Ascending aorta (tissue), 2 donors: ENCODE measurements around the gene KCNH5. TPM values are rescaled to one million over a fixed set of nuclear protein-coding genes. Genes with fewer than 3 reads are reported as not detected.

Experiments used
- DNase-seq, 2 donors: peaks; one replicate each; pipeline ENCODE4 v3.0.0-alpha.2; 2019; ENCODE audit warnings: low spot score in 2 of 2
- H3K27ac ChIP-seq, 2 donors: fragments of 200-600 bp; sonication (generic); one replicate each; pipeline ENCODE4 v1.5.1; 2016 to 2017; ENCODE audit warnings: mild to moderate bottlenecking in 1 of 2
- H3K27me3 ChIP-seq: fragments of 200-600 bp; sonication (generic); one replicate; pipeline ENCODE4 v1.5.1; 2017
- H3K36me3 ChIP-seq, 2 donors: fragments of 200-600 bp; sonication (generic); one replicate each; pipeline ENCODE4 v1.5.1; 2016
- H3K4me1 ChIP-seq, 2 donors: fragments of 200-600 bp; sonication (generic); one replicate each; pipeline ENCODE4 v1.5.1; 2016 to 2017; ENCODE audit warnings: mild to moderate bottlenecking in 1 of 2
- H3K4me3 ChIP-seq, 2 donors: fragments of 200-600 bp; sonication (generic); one replicate each; pipeline ENCODE4 v1.5.1; 2016 to 2017; ENCODE audit warnings: mild to moderate bottlenecking in 1 of 2
- H3K9me3 ChIP-seq, 2 donors: fragments of 200-600 bp; sonication (generic); one replicate each; pipeline ENCODE4 v1.5.1; 2016
- intact Hi-C: fragments of 100-400 bp; cut with DNase I; formaldehyde crosslinking; loops from one replicate; pipeline ENCODE4 v1.15.1; 2023
- total RNA-seq: library from RNA; depleted of rRNA; stranded (reverse); fragments of >200 nt; gene quantifications from one replicate; pipeline ENCODE4 v1.1.0, GENCODE V29; 2016
- TF ChIP-seq, protein P1 (sequence below), 3 experiments: fragments of 200-600 bp in 2 of 3; fragments of 450-650 bp in 1 of 3; sonication (generic) in 2 of 3; IDR thresholded peaks; one replicate each; pipeline ENCODE4 v1.5.1; 2016 to 2019; ENCODE audit warnings: antibody characterized with exemption in 3 of 3, mild to moderate bottlenecking in 1 of 3, moderate library complexity in 1 of 3

Gene KCNH5
- total RNA-seq, 1 donor from 2014 or later, result not detected

DNA sequence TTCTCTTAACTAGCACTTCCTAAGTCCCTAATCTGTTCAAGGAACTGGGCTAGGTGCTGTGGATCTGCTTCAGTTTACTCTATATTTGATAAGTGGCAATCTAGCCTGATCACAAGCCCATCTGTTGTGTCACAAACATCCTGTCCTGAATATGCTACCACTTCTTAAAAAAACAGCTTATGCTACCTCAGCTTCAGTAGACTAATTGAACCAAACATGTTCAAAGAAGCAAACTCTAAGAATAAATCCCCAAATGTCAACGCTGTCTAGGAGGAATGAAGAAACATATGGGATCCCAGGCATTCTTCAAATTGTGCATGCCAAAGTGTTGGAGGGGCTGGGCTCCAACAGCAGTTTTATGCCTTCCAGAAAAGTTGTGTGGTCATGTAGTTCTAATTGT, 10.4 kb upstream of the KCNH5 start:
- Histone ChIP-seq H3K9me3 (no peaks in the 10 kb centered on the region), H3K27me3 (no peaks in the 10 kb centered on the region), H3K27ac (no peak overlapping the region), H3K4me3 (no peak overlapping the region), H3K4me1 (no peaks in the 10 kb centered on the region), H3K36me3 (no peaks in the 10 kb centered on the region)
- TF ChIP-seq, protein P1, sequence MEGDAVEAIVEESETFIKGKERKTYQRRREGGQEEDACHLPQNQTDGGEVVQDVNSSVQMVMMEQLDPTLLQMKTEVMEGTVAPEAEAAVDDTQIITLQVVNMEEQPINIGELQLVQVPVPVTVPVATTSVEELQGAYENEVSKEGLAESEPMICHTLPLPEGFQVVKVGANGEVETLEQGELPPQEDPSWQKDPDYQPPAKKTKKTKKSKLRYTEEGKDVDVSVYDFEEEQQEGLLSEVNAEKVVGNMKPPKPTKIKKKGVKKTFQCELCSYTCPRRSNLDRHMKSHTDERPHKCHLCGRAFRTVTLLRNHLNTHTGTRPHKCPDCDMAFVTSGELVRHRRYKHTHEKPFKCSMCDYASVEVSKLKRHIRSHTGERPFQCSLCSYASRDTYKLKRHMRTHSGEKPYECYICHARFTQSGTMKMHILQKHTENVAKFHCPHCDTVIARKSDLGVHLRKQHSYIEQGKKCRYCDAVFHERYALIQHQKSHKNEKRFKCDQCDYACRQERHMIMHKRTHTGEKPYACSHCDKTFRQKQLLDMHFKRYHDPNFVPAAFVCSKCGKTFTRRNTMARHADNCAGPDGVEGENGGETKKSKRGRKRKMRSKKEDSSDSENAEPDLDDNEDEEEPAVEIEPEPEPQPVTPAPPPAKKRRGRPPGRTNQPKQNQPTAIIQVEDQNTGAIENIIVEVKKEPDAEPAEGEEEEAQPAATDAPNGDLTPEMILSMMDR (IDR thresholded peaks at IDR 0.05), result no peak
- intact Hi-C loops, result no loop called here
- no peak for DNase-seq

DNA sequence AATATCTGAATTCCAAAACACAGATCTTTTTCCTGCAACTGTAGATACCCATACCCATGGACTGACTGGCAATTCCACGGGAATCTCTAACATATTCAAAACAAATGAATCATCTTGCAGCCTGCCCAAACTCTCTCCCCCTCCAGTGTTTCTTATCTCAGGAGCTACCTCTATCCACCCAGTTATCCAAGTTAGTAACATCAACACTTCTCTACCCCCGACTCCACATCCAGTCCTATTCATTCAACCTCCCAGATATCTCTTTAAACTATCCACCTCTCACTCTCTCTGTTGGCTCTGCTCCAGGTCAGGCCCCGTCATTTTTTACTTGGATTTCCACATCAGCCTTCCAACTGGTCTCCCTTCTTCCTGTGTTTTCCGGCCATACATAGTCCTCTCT, 6.7 kb upstream of the KCNH5 start:
- Histone ChIP-seq H3K36me3 (no peaks in the 10 kb centered on the region), H3K27me3 (no peaks in the 10 kb centered on the region), H3K4me1 (no peaks in the 10 kb centered on the region), H3K4me3 (no peak overlapping the region), H3K9me3 (no peaks in the 10 kb centered on the region), H3K27ac (no peak overlapping the region)
- TF ChIP-seq, protein P1 (IDR thresholded peaks at IDR 0.05), result no peak
- DNase-seq, result no peak
- intact Hi-C loops, result no loop called here

DNA sequence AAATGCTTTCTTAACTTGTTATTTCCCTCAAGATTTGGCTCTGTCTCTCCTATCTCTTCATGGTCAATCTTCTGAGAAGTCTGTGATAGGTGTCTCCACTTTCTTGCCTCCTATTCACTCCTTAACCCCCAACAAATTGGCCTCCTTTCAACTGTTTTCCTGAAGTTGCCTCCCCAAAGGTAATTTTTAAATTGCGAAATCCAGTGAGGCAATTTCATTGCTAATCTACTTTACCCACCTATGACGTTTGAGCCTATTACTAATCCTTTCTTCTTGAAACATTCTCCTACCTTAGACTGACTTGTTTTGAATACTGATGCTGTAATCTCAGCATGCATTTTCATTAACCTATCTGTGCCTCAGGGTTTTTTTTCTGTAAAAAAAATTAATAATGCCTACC, 6.0 kb upstream of the KCNH5 start:
- intact Hi-C loops, result no loop called here
- TF ChIP-seq, protein P1 (IDR thresholded peaks at IDR 0.05), result no peak

DNA sequence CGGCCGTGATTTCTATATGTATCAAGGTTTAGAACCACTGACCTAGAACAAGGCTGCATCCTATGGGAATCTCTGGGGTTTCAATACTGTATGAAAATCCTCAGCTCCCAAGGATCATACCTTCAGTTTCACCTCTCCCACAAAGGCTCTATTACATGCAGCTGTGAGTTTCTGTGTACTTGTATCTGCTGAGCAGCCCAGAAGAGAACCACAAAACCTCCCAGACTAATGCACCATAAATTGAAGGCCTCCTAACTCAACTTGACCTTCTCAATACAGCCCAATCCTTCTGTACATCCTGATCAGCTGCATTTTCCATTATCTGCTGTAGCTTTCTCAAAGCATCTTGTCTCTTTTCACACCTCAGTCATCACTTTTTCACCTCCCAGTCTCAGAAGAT, 5.4 kb upstream of the KCNH5 start:
- DNase-seq, result no peak
- intact Hi-C loops, result no loop called here
- Histone ChIP-seq H3K27me3 (no peaks in the 10 kb centered on the region), H3K4me1 (peaks cover 0 to 4% of the 10 kb centered on the region in 2 donors), H3K9me3 (no peaks in the 10 kb centered on the region), H3K4me3 (no peak overlapping the region), H3K27ac (no peak overlapping the region), H3K36me3 (no peaks in the 10 kb centered on the region)
- TF ChIP-seq, protein P1 (IDR thresholded peaks at IDR 0.05), result no peak

More for the DNA sequence above, 6.0 kb upstream of the KCNH5 start:
- Histone ChIP-seq H3K4me1 (no peaks in the 10 kb centered on the region), H3K36me3 (no peaks in the 10 kb centered on the region), H3K4me3 (no peak overlapping the region), H3K27ac (no peak overlapping the region), H3K9me3 (no peaks in the 10 kb centered on the region), H3K27me3 (no peaks in the 10 kb centered on the region)
- DNase-seq, result no peak

DNA sequence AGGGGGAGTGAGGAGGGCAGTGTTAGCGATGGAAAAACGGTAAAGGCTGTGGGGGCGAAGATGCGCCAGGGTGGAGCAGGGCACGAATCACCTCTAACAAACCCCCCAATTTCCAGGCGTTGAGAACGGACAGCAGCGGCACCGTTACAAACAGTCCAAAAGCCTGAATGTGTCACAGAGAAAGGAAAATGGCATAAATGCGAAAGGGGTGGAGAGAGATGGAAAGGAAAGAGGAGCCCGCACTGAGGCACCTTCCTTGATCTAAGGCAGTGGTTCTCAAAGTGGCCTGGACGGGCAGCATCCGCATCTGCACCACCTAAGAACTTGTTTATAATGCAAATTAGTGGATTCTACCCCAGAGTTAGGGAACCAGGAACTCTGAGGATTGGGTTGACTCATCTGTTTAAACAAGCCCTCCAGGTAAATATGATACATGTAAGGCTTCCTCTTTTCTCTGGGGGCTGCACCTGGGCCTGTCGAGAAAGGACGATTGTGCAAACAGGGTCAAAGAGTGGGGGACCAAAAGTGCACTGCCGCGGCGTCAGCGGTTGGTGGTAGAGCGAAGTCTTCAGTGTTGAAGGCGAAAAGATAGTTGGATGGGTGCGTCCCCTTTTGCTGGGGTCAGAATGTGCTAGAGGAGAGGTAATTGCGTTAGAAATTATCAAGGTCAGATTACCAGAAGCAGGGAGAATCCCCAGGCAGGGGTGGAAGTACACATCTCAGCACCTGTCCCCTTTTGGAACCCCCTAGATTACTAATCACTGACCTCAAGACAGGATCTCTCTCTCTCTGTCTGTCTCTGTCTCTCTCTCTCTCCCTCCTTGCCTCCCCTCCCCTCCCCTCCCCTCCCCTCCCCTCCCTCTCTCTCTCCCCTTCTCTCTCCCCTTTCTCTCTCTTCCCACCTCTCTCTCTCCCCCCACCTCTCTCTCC, 1.3 kb upstream of the KCNH5 start:
- no peak for DNase-seq
- Histone ChIP-seq H3K27ac (no peak overlapping the region), H3K36me3 (no peaks in the 10 kb centered on the region), H3K4me3 (no peak overlapping the region), H3K27me3 (no peaks in the 10 kb centered on the region), H3K9me3 (no peaks in the 10 kb centered on the region), H3K4me1 (peaks cover 0 to 11% of the 10 kb centered on the region in 2 donors)
- TF ChIP-seq, protein P1 (IDR thresholded peaks at IDR 0.05), result no peak
- intact Hi-C loops, result no loop called here
